Myocyte (in vitro differentiated cells): ENCODE results near the gene DDX56. TPM values are rescaled to one million over a fixed set of nuclear protein-coding genes. Genes with fewer than 3 reads are reported as not detected.
"Not testable (repeated sequence)": the region's sequence is repeated elsewhere in the genome, so short reads cannot be mapped to it uniquely, and the experiment has no call there.

Experiments used
- DNase-seq: peaks from one replicate; pipeline ENCODE4 v3.0.0-alpha.2; 2012; ENCODE audit warnings: low read depth
- total RNA-seq: library from RNA; depleted of rRNA; stranded (reverse); fragments of >200 nt; gene quantifications from 2 replicates; pipeline ENCODE4 v1.2.3, GENCODE V29; 2014

Gene DDX56
- total RNA-seq, 1 donor from 2014 or later, result 123 TPM

DNA sequence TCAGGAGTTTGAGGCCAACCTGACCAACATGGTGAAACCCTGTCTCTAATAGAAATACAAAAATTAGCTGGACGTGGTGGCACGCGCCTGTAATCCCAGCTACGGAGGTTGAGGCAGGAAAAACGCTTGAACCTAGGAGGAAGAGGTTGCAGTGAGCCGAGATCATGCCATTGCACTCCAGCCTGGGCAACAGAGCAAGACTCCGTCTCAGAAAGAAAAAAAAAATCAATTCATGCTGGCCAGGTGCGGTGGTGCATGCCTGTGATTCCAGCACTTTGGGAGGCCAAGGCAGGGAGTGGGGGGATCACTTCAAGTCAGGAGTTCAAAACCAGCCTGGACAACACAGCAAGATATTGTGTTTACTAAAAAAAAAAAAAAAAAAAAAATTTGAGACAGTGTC, 23.5 kb upstream of the DDX56 start:
- not testable (repeated sequence) for DNase-seq

DNA sequence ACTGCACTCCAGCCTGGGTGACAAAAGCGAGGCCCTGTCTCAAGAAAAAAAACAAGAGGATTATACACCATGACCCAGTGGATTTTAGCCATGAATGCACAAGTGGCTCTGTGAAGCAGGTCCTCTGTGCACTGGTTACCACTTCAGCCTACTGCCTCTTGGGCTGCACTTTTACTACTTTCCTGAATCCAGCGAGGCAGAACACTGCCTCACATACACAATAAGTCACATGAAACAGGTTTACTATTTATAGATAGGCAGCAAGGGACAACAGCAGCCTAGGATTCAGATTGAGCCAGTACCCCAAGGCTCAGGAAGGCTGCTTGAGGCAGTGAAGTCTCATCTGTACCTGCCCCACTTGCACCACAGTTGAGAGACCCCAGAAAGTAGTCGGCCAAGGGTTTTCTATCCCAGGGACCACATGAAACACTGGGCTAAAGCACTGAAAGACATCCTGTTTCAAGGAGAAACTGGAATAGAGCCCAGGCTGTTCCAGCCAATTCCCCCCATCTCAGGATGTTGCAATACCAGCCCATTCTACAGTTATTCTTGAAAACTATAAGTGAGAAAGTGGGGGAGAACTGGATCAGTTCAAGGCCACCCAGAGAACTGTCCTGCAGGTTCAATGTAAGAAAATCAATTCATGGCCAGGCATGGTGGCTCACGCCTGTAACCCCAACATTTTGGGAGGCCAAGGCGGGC, 22.4 kb upstream of the DDX56 start:
- DNase-seq, result peak; percentile 24

DNA sequence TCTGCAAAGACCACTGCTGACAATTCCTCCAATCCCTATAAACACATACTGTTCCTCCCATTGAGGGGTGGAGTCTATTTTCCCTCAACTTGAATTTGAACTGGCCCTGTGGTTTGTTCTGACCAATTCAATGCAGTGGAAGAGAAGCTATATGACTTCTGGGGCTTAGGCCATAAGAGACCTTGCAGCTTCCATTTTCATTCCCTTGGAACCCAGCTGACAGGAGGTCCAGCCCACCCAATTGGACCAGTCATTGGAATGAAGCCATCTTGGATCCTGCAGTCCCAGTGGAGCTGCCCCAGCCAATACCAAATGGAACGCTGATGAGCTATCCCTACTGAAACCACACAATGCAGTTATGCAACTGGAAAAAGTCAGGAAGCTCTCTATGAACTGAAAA, 17.2 kb upstream of the DDX56 start:
- no peak for DNase-seq

DNA sequence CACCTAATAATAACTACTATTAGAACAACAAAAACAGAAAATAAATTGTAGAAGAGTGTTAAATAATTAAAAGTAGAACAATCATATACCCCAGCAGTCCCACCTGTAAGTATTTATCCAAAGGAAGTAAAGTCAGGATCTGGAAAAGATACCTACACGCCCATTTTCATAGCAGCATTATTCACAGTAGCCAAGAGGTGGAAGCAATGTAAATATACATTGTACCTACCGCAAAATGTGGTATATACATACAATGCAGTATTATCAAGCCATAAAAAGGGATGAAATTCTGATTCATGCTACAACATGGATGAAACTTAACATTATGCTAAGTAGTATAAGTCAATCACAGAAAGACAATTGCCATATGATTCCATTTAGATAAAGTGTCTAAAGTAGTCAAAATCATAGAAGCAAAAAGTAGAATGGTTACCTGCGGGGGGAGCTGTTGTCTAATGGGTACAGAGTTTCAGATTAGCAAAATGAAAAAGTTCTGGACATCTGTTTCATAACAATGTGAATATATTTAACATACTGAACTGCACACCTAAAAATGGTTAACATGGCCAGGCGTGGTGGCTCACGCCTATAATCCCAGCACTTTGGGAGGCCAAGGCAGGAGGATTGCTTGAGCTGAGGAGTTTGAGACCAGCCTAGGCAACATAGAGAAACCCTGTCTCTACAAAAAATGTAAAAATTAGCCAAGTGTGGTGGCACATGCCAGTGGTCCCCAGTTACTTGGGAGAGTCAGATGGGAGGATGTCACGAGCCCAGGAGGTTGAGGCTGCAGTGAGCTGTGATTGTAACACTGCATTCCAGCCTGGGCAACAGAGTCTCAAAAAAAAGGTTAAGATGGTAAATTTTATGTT, 14.4 kb upstream of the DDX56 start:
- peak; percentile 82 for DNase-seq

DNA sequence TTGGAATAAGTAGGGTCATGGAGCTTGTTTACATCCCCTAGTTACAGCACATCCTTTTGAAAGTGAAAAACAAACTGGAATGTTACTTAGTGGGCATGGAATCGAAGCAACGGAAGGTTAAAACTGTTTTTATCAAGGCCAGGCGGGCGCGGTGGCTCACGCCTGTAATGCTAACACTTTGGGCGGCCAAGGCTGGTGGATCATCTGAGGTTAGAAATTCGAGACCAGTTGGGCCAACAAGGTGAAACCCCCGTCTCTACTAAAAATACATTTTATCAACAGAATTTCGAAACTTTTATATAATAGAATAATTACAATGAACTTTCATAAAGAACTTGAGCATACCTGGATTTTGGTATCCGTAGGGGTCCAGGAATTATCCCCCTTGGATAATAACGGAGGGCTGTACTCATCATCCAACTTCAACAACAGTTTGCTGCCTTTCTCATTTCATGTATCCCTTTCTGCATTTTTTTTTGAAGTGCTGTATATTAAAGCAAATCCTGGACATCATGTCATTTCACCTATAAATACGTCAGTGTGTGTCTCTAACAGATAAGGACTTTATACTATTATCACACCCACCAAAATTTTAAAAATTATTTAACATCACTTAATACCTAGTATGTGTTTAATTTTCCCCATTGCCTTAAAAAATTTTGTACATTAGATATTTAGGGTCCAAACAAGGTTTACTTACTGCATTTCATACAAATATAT, 9.6 kb upstream of the DDX56 start:
- DNase-seq, result no peak

DNA sequence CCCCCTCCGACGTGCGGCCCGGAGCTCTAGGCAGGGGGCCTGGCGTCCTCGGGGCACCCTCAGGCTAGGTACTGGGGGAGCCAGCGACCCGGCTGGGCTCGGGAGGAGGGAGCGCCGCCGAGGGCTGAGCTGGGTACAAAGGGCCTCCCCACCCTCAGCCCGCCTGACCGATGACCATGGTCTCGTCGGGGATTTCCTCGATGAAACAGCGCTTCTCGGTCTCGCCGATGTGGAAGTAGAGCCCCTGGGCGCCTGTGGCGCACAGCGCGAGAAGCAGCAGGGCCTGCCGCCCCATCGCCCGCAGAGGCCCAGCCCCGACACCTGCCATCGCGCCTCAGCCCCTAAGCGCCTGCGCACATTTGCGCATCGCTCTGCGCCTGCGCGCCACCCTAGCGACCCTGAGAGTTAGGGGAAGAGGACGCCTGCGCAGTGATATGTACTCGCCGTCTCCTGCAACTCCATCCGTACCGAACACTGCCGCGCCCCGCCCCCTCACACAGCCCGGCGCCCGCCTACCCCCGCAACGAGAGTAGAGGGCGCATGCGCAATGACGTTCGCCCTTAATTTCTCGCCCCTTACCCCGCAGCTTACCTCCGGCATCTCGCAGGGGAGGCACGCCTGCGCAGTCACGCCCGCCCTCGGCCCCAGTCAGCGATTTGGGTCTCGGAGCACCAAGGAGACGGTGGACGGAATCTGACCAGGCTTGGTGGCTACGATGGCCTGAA, 8.3 kb upstream of the DDX56 start, which contains the start of gene TMED4:
Gene TMED4, minus strand, starts transcription at position 353 of the 725 bp plus-strand sequence. Its CDS starts 25 bp downstream, at position 328.
- DNase-seq, result peak; percentile 100

DNA sequence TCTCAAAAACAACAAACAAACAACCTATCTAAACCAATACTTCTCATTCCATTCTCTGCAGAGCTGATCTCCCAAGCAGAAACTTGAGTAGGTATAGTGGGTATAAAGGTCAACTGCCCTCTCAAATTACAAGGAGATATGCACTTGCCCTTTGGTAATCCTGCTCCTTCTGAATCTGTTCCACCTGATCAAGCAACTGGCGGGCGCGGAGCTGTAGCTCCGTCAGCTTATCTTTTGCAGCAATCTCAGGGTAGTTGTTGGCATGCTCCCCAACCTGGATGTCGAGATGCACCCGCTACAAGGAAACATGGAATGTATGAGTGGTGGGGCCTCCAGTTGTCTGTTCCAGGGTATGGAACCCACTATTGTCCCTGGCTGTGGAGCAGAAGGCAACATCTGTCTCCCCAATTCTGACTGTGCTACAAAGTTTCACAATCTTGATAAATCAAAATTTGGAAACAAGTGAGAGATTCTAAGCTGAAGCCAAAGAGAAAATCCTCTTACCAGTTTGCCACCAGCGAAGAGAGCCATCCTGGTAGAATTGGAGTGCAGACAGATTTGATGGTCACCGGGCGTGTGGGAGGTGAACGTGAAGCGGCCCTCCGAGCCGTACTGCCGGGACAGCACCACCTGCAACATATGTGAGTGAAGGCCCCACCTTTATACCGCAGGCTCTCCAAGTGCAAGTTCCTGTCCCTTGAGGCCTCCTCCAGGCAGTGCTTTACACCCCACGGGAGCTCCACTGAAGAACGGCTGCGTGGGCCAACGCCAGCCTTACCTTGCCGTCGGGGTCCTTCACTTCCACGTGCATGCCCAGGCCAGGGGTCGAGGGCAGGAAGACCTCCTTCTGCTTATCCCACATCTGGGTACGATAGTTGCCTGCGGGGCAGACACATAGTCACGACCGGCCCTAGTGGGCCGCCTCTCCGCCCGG, 7.5 kb upstream of the DDX56 start:
- DNase-seq, result peak; percentile 37

DNA sequence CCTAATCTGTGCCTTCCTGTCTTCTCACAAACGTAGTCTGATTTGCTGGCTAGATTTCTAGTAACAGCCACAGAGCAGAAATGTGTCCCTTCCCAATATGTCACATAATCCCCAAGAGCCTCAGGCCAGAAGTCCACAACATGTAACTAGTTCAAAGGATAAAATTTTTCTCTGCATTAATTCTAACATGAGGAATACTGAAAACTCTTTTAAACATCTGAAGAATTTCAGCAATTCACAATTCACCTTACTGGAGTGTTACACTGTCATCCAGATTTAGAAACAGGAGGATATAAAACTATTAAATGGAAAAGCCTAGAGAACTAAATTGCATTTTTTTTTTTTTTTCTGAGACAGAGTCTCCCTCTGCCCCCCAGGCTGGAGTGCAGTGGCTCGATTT, 2.5 kb upstream of the DDX56 start:
- no peak for DNase-seq

DNA sequence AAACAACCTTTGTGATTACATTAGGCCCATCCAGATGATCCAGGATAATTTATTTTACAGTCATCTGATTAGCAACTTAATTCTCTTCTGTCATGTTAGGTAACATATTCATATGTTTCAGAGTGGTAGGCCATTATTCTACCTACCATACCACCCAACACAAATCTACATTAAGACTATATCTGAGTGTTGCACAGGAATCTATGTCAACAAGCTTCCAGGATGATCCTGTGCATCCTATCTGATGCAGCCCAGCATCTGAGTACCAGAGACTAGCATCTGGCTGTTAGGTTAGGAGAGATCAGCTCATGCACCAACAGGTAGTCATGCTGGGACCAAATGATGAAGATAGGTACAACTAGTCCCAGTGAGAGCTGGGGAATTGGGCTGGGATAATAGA, 1.3 kb upstream of the DDX56 start:
- no peak for DNase-seq

DNA sequence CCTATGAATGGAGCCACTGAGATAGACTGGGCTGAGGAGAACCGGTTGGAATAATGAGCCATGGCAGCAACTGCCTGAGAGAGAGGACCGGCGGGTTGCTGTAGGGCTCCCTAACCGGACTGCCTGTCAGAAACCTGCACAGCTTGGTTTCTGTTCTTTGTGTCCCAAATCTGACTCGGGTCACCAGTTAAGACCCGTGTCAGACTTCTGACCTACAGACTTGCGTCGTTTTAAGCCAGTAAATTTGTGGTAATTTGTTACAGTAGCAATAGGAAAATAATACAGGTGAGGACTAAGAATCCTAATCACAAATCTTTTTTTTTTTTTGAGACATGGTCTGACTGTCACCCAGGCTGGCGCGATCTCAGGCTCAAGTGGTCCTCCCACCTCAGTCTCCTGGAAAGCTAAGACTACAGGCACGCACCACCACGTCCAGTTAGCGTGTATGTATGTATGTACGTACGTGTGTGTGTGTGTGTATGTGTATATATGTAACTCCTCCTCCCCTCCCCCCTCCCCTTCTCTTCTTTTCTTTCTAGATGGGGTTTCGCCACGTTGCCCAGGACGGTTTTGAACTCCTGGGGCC, 672 bp upstream of the DDX56 start:
- no peak for DNase-seq

DNA sequence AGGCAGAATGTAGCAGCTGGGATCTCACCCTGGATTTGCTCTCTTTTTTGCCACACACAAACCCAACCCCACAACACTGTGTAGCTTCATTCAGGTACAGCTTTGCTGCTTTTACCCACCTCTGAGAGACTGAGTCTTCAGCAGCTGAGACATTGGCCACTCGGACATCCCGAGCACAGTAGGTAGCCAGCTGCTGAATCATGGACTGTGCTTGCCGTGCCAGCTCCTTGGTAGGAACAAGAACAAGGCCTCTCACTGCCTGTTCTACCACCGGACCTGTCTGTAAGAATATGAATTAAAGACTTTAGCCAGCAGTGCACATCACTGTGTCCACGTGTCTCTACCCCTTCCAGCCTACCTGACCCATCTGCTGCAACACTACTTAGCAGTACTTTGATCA, 937 bp downstream of the DDX56 start:
- no peak for DNase-seq

DNA sequence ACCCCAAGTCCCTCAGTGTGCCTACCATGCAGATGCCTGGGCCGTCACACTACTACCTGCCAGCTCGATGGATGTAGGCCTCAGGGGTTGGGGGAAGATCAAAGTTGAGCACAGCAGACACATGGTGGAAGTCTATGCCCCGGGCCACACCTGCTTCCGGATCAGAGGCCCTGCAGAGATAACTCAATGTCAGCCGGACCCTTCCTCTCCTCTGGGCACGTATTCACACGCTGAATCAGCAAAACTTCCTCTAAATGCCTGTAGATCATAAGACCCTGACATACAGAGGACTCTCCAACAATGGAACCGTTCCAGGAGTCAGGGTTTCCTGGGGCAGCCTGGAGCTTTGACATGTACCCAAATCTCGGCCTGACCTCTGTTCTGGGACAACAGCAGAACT, 3.7 kb downstream of the DDX56 start:
- DNase-seq, result no peak

DNA sequence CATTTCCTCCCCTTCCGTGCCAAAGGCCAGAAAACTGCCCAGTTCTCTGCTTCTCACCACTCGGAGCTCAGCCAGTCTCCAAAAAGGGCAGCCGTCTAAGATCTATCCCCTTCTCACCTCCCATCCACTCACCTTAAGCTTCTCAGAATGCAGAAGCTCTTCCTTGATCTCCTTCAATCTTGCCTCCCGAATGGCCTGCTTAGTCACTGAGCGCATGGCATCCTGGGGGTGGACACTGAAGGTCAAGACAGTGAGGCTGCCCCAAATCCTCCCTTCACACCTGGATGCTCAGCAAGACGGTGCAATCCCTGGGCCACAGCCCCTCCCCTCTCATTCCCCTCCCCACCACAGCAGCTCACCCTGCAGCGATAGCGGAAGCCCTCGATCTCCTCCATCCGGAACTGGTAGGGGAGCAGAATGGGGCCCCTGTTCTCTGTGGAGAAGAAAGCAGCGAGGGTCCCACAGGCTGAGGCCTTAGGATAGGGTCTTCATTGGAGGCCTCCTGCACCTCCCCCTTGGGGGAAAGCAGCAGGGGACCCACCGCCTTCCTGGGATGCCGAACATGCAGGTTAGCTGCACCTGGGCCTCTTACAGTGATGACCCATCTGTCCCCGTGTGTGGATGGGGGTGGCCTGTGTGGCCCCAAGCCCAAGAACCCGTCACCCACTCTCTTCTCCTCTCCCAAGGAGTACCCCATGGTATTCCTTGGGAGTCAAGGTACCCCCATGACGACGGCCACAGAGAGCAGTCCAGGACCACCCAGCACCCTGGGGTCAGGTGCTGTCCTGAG, 4.7 kb downstream of the DDX56 start:
- DNase-seq, result no peak

DNA sequence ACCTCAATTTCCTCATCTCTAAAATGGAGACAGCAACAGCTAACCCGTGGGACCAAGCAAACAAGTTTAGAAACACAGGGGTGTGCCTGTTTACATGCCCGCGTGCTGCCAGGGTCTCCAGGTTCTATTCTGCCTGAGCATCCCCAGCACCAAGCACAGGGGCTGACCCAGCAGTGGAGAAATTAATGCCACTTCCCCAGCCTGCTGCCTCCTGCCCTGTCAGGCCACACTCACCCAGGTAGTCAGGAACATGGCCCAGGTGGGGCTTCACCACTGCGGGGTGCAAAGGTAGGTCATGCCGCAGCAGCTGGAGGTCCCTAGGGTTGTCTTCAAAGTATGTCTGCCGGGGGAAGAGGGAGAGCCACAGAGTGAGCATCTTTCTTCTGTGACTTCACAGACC, 5.8 kb downstream of the DDX56 start:
- DNase-seq, result no peak

DNA sequence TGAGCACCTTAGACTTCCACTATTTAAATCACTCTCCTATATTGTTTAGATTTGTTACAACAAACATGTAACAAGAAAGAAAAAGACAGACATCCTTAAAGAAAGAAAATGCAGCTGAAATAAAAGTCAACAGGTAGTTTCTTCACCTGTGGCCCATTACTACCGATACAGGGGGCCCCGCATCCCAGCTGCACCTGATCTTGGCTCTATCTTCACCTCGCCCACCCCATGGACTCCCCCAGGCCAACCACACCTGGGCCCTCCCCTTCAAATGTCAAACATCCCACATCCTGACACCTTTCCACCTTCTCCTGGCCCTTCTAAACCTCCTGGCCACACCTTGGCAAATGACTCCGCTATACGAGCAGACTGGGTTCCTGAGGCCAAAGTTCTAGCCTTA, 7.0 kb downstream of the DDX56 start:
- DNase-seq, result no peak

DNA sequence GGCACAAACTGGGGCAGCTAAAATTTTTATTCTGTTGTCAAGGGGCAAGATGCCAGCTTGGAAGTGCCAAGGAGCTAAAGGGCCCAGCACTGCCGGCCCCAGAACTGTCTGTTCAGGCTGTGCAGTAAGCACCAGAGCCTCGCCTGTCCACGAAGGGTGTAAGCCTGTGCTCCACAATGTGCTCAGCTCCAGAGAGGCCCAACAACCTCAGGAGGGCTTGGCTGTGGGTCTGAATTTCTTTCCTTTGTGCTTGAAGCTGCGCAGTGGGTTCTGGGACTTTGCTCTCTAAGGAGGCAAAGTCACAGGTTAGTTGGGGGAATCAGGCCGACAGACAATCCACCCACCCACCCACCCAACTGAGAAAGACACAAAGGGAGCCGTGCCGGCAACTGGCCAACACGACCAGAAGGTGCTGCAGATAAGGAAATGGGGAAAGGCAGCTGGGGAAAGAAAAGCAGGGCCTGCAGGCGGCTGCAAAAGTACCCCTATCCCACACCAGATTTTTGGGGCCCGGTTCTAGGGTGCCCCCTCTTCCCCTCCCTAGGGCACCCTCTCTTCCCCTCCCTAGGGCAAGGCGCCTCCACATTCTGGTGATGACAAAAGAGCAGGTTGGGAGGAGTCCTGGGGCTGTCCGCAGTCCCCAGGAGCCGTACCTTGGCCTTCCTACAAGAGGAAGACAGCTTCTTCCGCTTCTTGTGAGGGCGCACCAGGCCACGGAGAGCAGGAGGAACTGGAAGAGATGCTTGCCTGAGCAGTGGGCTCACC, 7.7 kb downstream of the DDX56 start:
- DNase-seq, result no peak

DNA sequence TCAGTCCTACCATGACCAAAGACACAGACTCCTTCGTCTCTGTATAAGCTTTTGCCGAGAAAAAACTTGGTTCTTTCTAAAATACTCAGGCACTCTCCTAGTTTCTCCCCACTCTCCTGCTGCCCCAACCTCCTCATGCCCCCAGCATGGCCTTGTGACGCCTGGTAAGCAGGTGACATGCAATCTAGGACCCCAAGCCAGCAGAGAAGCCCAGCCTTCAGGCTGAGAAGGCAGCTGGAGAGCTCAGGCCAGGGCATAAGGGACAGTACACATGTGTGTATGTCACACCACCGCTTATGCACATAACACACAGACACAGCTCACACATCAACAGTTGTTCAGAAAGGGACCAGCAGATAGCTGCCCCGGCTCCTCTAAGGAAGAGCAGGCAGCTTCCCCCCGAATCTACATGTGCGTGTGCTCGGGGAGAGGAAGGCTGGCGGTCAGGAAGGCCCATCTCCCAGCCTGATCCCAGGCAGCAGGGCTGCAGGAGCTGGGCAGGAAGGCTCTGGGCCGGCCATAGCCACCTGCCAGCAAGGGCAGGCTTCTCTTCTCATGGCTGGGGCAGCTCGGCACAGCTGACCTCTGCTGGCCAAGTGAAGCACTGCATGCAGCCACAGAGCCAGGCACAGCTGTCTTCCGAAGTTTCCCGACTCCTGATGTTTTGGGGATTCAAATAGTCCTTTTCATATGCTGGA, 8.5 kb downstream of the DDX56 start:
- peak; percentile 81 for DNase-seq

DNA sequence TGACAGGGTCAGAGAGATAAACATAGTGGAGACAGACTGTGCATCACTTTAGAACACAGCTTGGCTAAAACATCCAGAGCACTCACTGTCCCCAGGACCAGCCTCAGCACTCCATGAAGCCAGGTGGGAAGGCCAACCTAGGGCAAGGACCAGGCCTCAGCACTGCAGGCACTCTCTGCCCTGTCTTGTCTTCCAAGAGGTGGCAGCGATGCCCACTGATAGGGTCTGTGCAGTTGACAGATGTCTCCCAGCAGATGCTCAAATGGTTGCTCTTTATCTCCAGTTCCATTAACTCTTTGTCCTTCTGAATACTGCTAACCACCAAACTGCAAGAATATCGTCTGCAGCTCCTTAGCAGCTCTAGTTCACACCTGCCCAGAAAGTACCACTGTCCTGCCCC, 9.1 kb downstream of the DDX56 start:
- DNase-seq, result no peak
